Heart right ventricle (tissue), 16 donors: ENCODE data around the gene TRIP10. TPM values are rescaled to one million over a fixed set of nuclear protein-coding genes. Genes with fewer than 3 reads are reported as not detected.

Experiments used
- ATAC-seq, 8 donors: fragments of 200-7000 bp; cut with Tn5 transposase; one replicate each; pipeline ENCODE4 v1.9.1; 2020; ENCODE audit warnings: mild to moderate bottlenecking in 8 of 8, moderate library complexity in 8 of 8, moderate number of reproducible peaks in 1 of 8
- DNase-seq, 2 donors: peaks; one replicate each; pipeline ENCODE4 v3.0.0-alpha.2; 2020
- H3K27ac ChIP-seq, 10 donors: fragments of 200-600 bp; sonication (generic) in 2 of 10; one replicate each; pipeline versions ENCODE4 v1.5.0 to v1.8.0; 2020 to 2022; ENCODE audit warnings: mild to moderate bottlenecking in 3 of 10
- H3K27me3 ChIP-seq, 7 donors: fragments of 200-600 bp; one replicate each; pipeline ENCODE4 v1.8.0; 2021 to 2022; ENCODE audit warnings: mild to moderate bottlenecking in 2 of 7
- H3K36me3 ChIP-seq, 9 donors: fragments of 200-600 bp; sonication (generic) in 1 of 9; one replicate each; pipeline versions ENCODE4 v1.5.0 to v1.8.0; 2020 to 2022; ENCODE audit warnings: mild to moderate bottlenecking in 2 of 9
- H3K4me1 ChIP-seq, 9 donors: fragments of 200-600 bp; sonication (generic) in 1 of 9; one replicate each; pipeline versions ENCODE4 v1.5.0 to v1.8.0; 2020 to 2022; ENCODE audit warnings: mild to moderate bottlenecking in 4 of 9
- H3K4me3 ChIP-seq, 10 donors: fragments of 200-600 bp; sonication (generic) in 2 of 10; one replicate each; pipeline versions ENCODE4 v1.5.0 to v1.8.0; 2020 to 2022; ENCODE audit warnings: mild to moderate bottlenecking in 7 of 10, moderate library complexity in 2 of 10
- H3K9me3 ChIP-seq, 11 donors: fragments of 200-600 bp in 10 of 11; sonication (generic) in 2 of 11; one replicate each; pipeline versions ENCODE4 v1.5.0 to v1.8.0; 2013 to 2022; ENCODE audit warnings: mild to moderate bottlenecking in 2 of 11, control low read depth in 1 of 11, moderate library complexity in 1 of 11
- WGBS, 2 donors: extraction: QIAGEN DNeasy Blood & Tissue Kit; methylation state at CpG; one replicate each; pipeline ENCODE4 v1.1.7; 2013; ENCODE audit warnings: inconsistent platforms in 1 of 2; 5-methylcytosine and 5-hydroxymethylcytosine counted together
- intact Hi-C, 10 donors: fragments of 100-400 bp; cut with DNase I; formaldehyde crosslinking; loops; one replicate each; pipeline versions ENCODE4 v1.11.1 to v1.14.2; 2022
- polyA plus RNA-seq, 2 donors: library from polyadenylated mRNA; stranded (reverse); fragments of 200-250 nt; gene quantifications; one replicate each; pipeline ENCODE4 v1.2.3, GENCODE V29; 2013
- total RNA-seq, 10 donors: library from RNA; stranded (reverse); fragmentation: NEBNext Ultra II Directional in 3 of 10; extraction: Animal tissue kit (Norgen Biotek cat#: 25700) in 3 of 10; gene quantifications; one replicate each; pipeline versions ENCODE4 v1.2.1 to v1.2.4, GENCODE V29; 2021 to 2023
- TF ChIP-seq, protein P1 (sequence below), 9 donors: fragments of 200-600 bp; sonication (generic) in 2 of 9; IDR thresholded peaks; one replicate each; pipeline versions ENCODE4 v1.5.0 to v1.8.0; 2021 to 2022; ENCODE audit warnings: antibody characterized with exemption in 9 of 9, mild to moderate bottlenecking in 5 of 9, moderate library complexity in 1 of 9
- donor health status: Arrhythmogenic right ventricular cardiomyopathy.
- donor health status: ischemic (EF 13 %, LVEDD 7.1; RV severe dilation, severe dysfunction).
- donor health status: healthy with polysubstance abuse.
- donor health status: DM: no; HTN: yes; CAD: no.
- donor health status: DM: no; HTN: no; CAD: no.
- donor health status: ischemic (EF 25% LVEDD 6.9; RV normal size, moderate dysfunction).
- donor health status: ischemic (EF 25% LVEDD 5.7; RV mildly dilated, moderate dysfunction).
- donor health status: healthy.
- donor health status: DM: yes; HTN: yes; CAD: no.
- donor health status: Ischemic cardiomyopathy.
- donor health status: ischemic (EF 35%, LVEDD 5.7; RV mildly dilated, moderate dysfunction).
- donor health status: nonischemic (EF 11% LVEDD 7.7; RV severe dilation, severe dysfunction).
- donor health status: DM: yes; HTN: yes; CAD: no.
- donor health status: PGD.
- donor health status: ischemic (EF 29% LVEDD 5.4; RV normal size, mild dysfunction).
- donor health status: nonischemic (EF 23%, LVEDD 6.1; RV moderate dilation, normal function).

The TRIP10 gene
- total and polyA plus RNA-seq, 12 donors = 60.6 to 314 (median 76.0) TPM

DNA sequence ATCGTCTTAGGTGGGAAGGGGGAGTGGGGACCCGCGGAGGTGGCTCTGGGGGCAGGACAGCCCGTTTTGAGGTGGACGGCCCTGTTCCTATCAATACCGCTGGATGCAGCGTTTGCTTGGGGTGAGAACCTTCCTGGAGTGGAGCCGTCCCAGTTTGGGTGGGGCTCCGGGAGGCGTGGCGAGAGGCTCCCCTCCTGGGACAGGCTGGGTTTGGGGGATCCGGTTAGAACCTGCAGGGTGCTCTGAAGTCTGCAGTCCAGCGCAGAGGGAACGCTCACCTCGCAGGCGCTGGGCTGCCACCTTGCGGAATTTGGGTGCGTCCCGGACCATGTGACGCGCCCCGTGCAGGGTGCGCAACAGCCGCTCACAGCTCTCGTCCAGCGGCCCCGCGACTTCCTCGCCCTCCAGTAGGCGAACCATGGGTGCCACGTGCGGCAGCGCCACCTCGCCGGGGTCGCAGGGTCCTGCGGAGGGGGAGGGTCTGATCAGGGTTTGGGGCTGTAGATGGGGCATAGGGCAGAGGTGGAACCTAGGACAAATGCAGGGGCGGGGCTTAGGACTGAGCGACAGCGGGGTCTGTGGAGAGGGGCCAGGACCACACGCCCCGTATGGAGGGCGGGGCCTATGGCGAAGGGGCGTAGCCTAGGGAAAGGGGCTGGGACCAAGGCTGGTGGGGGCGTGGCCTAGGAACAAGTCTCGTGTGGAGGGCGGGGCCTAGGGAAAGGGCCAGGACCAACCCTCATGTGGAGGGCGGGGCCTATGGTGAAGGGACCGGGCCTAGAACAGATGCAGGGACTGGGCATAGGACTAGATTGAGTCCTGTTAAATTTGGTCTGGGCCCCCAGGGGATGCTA is 13.9 kb downstream of the TRIP10 start:
- WGBS, 2 donors = 3 to 4% methylated on average over 50 of the region's 50 CpGs
- peaks cover 3 to 18% (median 13%) of the 10 kb centered on the region in 9 donors for H3K4me1 ChIP-seq
- no peaks in the 10 kb centered on the region for H3K9me3 ChIP-seq
- H3K36me3 ChIP-seq = peaks cover 0 to 43% (median 36%) of the 10 kb centered on the region in 9 donors
- H3K27me3 ChIP-seq = no peaks in the 10 kb centered on the region
- ATAC-seq (peak; percentile 77 to 90 (median 88)), DNase-seq (peak; percentile 68 to 80)
- intact Hi-C loops = loop anchor here in 2 of 10 donors (2.0 to 10.0 kb wide), 2 partner anchors 15 to 119 kb away; partner anchors contain the start of gene TRIP10 (in 1 of the 2)
- TF ChIP-seq, protein P1, sequence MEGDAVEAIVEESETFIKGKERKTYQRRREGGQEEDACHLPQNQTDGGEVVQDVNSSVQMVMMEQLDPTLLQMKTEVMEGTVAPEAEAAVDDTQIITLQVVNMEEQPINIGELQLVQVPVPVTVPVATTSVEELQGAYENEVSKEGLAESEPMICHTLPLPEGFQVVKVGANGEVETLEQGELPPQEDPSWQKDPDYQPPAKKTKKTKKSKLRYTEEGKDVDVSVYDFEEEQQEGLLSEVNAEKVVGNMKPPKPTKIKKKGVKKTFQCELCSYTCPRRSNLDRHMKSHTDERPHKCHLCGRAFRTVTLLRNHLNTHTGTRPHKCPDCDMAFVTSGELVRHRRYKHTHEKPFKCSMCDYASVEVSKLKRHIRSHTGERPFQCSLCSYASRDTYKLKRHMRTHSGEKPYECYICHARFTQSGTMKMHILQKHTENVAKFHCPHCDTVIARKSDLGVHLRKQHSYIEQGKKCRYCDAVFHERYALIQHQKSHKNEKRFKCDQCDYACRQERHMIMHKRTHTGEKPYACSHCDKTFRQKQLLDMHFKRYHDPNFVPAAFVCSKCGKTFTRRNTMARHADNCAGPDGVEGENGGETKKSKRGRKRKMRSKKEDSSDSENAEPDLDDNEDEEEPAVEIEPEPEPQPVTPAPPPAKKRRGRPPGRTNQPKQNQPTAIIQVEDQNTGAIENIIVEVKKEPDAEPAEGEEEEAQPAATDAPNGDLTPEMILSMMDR (IDR thresholded peaks at IDR 0.05) = peak in 8 of 9 donors; percentile 32 to 71 (median 55)
- H3K4me3 ChIP-seq = peak overlapping the region in 8 of 10 donors; percentile 18 to 51 (median 48)
- H3K27ac ChIP-seq = peak overlapping the region in 5 of 10 donors; percentile 2 to 56 (median 19)

DNA sequence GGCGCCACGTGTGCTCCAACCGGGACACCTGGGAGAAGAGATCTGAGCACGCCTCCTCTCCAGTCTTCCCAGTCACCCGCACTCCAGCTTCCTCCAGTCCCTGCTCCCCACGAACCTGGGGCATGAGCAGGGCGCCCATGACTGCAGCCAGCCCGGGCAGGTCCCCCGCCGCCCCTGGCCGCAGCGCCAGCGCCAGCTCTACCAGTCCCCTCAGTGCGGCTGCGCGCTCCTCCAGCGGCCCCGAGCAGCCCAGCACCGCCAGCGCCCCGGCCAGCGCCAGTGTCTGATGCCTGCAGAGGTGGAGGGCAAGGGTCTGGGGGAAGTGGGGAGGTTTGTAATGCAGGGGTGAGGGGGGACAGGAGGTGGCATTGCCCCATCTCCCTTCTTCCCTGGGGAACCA is 14.7 kb downstream of the TRIP10 start:
- DNase-seq (no peak), ATAC-seq (peak in 3 of 8 donors; percentile 1 to 29 (median 1))
- Histone ChIP-seq H3K4me3 (no peak overlapping the region), H3K9me3 (no peaks in the 10 kb centered on the region), H3K27me3 (no peaks in the 10 kb centered on the region), H3K36me3 (peaks cover 0 to 36% (median 30%) of the 10 kb centered on the region in 9 donors), H3K4me1 (peaks cover 3 to 15% (median 12%) of the 10 kb centered on the region in 9 donors), H3K27ac (no peak overlapping the region)
- TF ChIP-seq, protein P1 (IDR thresholded peaks at IDR 0.05) = no peak
- intact Hi-C loops = loop anchor here in 1 of 10 donors (10.0 kb wide), 1 partner anchor 119 kb away; no protein-coding TSS in a partner anchor
- 96% methylated on average over 22 of the region's 22 CpGs for WGBS, 2 donors

DNA sequence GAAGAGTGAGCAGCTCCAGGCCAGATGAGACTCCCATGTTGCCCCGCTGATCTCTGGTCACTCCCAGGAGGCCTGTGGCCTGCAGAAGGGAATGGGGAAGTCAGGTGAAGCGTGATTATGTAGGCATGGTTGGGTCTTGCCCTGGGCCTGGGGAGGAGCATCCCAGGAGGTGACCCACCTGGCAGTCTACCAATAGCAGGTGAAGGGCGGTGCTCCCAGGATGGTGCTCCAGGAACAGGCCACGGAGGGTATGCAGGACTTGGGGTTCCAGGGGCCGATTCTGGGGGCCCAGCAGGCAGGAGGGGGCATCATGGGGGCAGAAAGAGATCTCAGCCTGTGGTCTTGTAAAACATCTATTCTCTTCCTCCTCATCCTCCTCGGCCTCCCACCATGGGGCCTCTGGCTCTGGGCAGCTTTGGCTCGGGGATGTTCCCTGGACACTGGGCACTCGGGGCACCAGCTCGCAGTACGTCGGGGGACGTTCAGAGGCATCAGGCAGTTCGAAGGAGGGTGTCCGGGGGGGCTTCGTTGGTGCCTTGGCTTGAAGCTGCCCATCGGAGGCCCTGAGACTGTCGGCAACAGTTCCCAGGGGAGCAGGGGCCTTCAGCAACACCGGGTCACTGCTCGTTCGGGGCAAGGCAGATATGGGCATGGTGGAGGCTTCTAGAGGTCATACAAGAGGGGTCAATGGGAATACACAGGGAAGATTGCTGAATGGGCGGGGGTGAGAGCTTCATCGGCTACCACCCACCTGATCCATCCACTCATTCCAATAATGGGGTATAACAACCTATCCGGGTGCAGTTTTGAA is 15.4 kb downstream of the TRIP10 start:
- peaks cover 0 to 28% (median 23%) of the 10 kb centered on the region in 9 donors for H3K36me3 ChIP-seq

More for the DNA sequence above, 15.4 kb downstream of the TRIP10 start:
- peaks cover 3 to 15% (median 12%) of the 10 kb centered on the region in 9 donors for H3K4me1 ChIP-seq
- no peaks in the 10 kb centered on the region for H3K27me3 ChIP-seq
- intact Hi-C loops = loop anchor here in 1 of 10 donors (10.0 kb wide), 1 partner anchor 120 kb away; no protein-coding TSS in a partner anchor
- ATAC-seq (no peak), DNase-seq (no peak)
- no peak overlapping the region for H3K27ac ChIP-seq
- no peaks in the 10 kb centered on the region for H3K9me3 ChIP-seq
- TF ChIP-seq, protein P1 (IDR thresholded peaks at IDR 0.05) = no peak
- 90 to 91% methylated on average over 23 of the region's 23 CpGs for WGBS, 2 donors
- H3K4me3 ChIP-seq = no peak overlapping the region
